ENCODE results near the gene KRT24.

DNA sequence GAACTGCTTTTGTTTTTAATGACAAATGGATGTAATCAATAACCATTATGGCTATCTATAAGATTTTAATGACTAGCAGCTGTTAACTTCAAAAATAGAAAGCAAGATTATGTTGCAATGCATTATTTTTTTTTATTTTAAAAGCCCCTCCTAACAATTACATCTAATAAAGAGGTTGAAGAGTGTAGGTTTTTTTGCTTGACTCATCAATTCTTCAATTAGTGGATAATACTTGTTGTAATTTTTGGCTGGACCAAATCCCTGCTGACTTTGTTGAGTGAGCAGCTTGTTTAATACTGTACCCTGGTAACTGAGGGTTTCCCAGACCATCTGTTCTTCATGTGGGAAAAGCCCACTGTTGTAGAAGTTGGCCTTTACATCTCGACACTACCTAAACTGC lies 27.4 kb upstream of the KRT24 start:
- TF ChIP-seq POLR2AphosphoS5 (IDR thresholded peaks at IDR 0.05) (no peak), CTCF (IDR thresholded peaks at IDR 0.05) (no peak)

Measured in prostate gland (tissue), 2 donors.